Measurements from ENCODE around the gene ARID1B.

The ARID1B gene

GRCh38 chr6:157116426-157116825 lies 339.2 kb downstream of the ARID1B start:
- no peak for DNase-seq

GRCh38 chr6:157117431-157118095 lies 340.4 kb downstream of the ARID1B start:
- no peak for DNase-seq

- no peak for DNase-seq
Measured at GRCh38 chr6:157119502-157120027, 342.4 kb downstream of the ARID1B start.

GRCh38 chr6:157120534-157121232 lies 343.5 kb downstream of the ARID1B start:
- no peak for DNase-seq

- no peak for DNase-seq
Measured at GRCh38 chr6:157121897-157122296, 344.7 kb downstream of the ARID1B start.

GRCh38 chr6:157123234-157123633 lies 346.1 kb downstream of the ARID1B start:
- DNase-seq = no peak

- no peak for DNase-seq
Measured at GRCh38 chr6:157124485-157125254, 347.5 kb downstream of the ARID1B start.

GRCh38 chr6:157125531-157125930 lies 348.4 kb downstream of the ARID1B start:
- no peak for DNase-seq

GRCh38 chr6:157126183-157127098 lies 349.3 kb downstream of the ARID1B start:
- DNase-seq = no peak

GRCh38 chr6:157128235-157128775 lies 351.1 kb downstream of the ARID1B start:
- no peak for DNase-seq

GRCh38 chr6:157131250-157131649 lies 354.1 kb downstream of the ARID1B start:
- DNase-seq = no peak

GRCh38 chr6:157133856-157134255 lies 356.7 kb downstream of the ARID1B start:
- no peak for DNase-seq

GRCh38 chr6:157134402-157135047 lies 357.3 kb downstream of the ARID1B start:
- no peak for DNase-seq

- no peak for DNase-seq
Measured at GRCh38 chr6:157135691-157136090, 358.5 kb downstream of the ARID1B start.

- DNase-seq = no peak
Measured at GRCh38 chr6:157137501-157137900, 360.3 kb downstream of the ARID1B start.

- no peak for DNase-seq
Measured at GRCh38 chr6:157139054-157139708, 362.0 kb downstream of the ARID1B start.

GRCh38 chr6:157143171-157143889 lies 366.2 kb downstream of the ARID1B start:
- DNase-seq = no peak

- DNase-seq = no peak
Measured at GRCh38 chr6:157143890-157144798, 367.0 kb downstream of the ARID1B start.

GRCh38 chr6:157144859-157145568 lies 367.8 kb downstream of the ARID1B start:
- no peak for DNase-seq

Measured in retina (tissue), 1 donor.